ENCODE results near the gene EIPR1. TPM values are rescaled to one million over a fixed set of nuclear protein-coding genes. Genes with fewer than 3 reads are reported as not detected.

Gene EIPR1
- total and polyA plus RNA-seq, 2 of the 13 experiments (the other 11 are each of a cell fraction or from before 2014, with no cell fraction given): 70.0 to 96.3 TPM

DNA sequence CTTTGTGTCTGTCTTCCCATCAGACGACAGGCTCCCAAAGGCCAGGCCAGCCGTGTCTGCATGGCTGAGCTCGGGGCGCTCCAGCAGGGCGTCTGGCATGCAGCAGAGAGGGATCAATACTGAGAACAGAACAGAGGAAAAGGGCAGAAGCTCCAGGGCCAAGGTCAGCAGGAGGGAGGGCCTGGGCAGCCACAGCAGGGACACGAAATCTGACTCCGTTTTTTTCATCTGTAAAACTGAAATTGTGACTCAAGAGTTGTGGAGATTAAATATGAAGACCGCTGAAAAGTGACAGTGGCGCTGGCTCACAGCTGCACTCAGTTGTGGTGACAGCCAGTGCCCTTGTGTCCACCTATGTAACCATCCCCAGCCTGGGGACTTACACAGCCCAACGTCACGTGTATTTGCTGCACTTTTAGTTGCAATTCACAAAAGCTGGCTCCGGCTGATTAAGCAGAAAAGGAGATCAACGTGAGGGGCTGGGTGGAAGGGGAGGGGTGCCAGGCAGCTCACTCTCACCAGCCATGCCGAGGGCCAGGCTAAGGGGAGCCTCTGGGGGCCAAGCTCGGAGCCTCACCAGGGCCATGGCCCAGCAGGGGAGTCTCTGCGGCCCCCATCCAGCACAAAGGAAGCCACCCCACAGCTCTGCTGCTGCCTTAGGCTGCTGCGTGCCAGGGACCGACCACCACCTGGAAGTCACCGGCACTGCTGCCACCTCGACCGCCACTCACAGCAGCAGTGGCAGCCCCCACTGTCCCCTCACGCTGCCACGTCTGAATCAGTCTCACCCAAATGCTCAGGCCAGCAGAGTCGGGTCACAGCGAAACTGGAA, 74.7 kb downstream of the EIPR1 start (continued):
- TF ChIP-seq, protein P1, sequence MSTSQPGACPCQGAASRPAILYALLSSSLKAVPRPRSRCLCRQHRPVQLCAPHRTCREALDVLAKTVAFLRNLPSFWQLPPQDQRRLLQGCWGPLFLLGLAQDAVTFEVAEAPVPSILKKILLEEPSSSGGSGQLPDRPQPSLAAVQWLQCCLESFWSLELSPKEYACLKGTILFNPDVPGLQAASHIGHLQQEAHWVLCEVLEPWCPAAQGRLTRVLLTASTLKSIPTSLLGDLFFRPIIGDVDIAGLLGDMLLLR (CRISPR knock-in tag; IDR thresholded peaks at IDR 0.05): no peak; the same call in 1 of the 2 replicates
- TF ChIP-seq NCOR1 (IDR thresholded peaks at IDR 0.05; ENCODE audit: borderline replicate concordance, low read length): peak; percentile 44; the same call in 1 of the 2 replicates
- no peak for TF ChIP-seq HOMEZ (CRISPR knock-in tag; IDR thresholded peaks at IDR 0.05; ENCODE audit: low read depth)
- peak; percentile 98 for TF ChIP-seq SKI (IDR thresholded peaks at IDR 0.05; ENCODE audit: partially characterized antibody)
- TF ChIP-seq ZNF709 (CRISPR knock-in tag; IDR thresholded peaks at IDR 0.05): 0 out of 2 replicates have a peak, but pooled peaks have one; percentile 40
- TF ChIP-seq ZNF543 (CRISPR knock-in tag; IDR thresholded peaks at IDR 0.05): no peak
- no peak for TF ChIP-seq ZSCAN31 (CRISPR knock-in tag; IDR thresholded peaks at IDR 0.05; ENCODE audit: low read depth)
- TF ChIP-seq MXD1 (CRISPR knock-in tag; IDR thresholded peaks at IDR 0.05): 0 out of 2 replicates have a peak, but pooled peaks have one; percentile 8
- TF ChIP-seq HOXD1 (CRISPR knock-in tag; IDR thresholded peaks at IDR 0.05): no peak
- TF ChIP-seq NBN (conservative IDR thresholded peaks at IDR 0.05): no peak
- TF ChIP-seq SMARCC2 (IDR thresholded peaks at IDR 0.05): no peak
- TF ChIP-seq GATAD1 (CRISPR knock-in tag; IDR thresholded peaks at IDR 0.05): no peak
- no peak for TF ChIP-seq MZF1 (CRISPR knock-in tag; IDR thresholded peaks at IDR 0.05; ENCODE audit: borderline replicate concordance)
- no peak for TF ChIP-seq ZNF674 (CRISPR knock-in tag; IDR thresholded peaks at IDR 0.05; ENCODE audit: low read depth)
- TF ChIP-seq, protein P2, sequence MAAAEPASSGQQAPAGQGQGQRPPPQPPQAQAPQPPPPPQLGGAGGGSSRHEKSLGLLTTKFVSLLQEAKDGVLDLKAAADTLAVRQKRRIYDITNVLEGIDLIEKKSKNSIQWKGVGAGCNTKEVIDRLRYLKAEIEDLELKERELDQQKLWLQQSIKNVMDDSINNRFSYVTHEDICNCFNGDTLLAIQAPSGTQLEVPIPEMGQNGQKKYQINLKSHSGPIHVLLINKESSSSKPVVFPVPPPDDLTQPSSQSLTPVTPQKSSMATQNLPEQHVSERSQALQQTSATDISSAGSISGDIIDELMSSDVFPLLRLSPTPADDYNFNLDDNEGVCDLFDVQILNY (CRISPR knock-in tag; conservative IDR thresholded peaks at IDR 0.05): no peak
- TF ChIP-seq STAG1 (CRISPR knock-in tag; IDR thresholded peaks at IDR 0.05): peak; percentile 22
- TF ChIP-seq ZNF232 (CRISPR knock-in tag; IDR thresholded peaks at IDR 0.05; ENCODE audit: borderline replicate concordance): no peak
- TF ChIP-seq ZNF792 (CRISPR knock-in tag; IDR thresholded peaks at IDR 0.05): no peak
- TF ChIP-seq HOXA3 (CRISPR knock-in tag; IDR thresholded peaks at IDR 0.05): peak; percentile 76; the same call in 1 of the 2 replicates
- TF ChIP-seq HMGA1 (CRISPR knock-in tag; conservative IDR thresholded peaks at IDR 0.05): no peak
- peak; percentile 13; the same call in 1 of the 2 replicates for TF ChIP-seq ZSCAN21 (CRISPR knock-in tag; IDR thresholded peaks at IDR 0.05; ENCODE audit: borderline replicate concordance)
- no peak; the same call in 1 of the 2 replicates for TF ChIP-seq MIER2 (CRISPR knock-in tag; IDR thresholded peaks at IDR 0.05)
- no peak for TF ChIP-seq KLF9 (CRISPR knock-in tag; IDR thresholded peaks at IDR 0.05; ENCODE audit: low read depth)
- no peak for TF ChIP-seq ZNF720 (CRISPR knock-in tag; IDR thresholded peaks at IDR 0.05)
- TF ChIP-seq RBFOX2 (IDR thresholded peaks at IDR 0.05; ENCODE audit: low read depth, low read length): no peak
- 0 out of 2 replicates have a peak, but pooled peaks have one; percentile 16 for TF ChIP-seq DMAP1 (CRISPR knock-in tag; IDR thresholded peaks at IDR 0.05)
- TF ChIP-seq, protein P3, sequence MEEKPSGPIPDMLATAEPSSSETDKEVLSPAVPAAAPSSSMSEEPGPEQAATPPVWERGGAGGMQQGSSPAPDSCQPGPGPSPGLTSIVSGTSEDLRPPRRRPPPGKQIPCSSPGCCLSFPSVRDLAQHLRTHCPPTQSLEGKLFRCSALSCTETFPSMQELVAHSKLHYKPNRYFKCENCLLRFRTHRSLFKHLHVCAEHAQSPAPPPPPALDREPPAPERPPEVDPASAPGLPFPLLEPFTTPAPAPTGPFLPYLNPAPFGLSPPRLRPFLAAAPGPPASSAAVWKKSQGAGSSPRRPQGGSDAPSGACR (CRISPR knock-in tag; IDR thresholded peaks at IDR 0.05): no peak
- no peak for TF ChIP-seq MTERF4 (CRISPR knock-in tag; IDR thresholded peaks at IDR 0.05)

Measured in HepG2 (cell line).